H1 (cell line): ENCODE measurements around the gene SPG11. TPM values are rescaled to one million over a fixed set of nuclear protein-coding genes. Genes with fewer than 3 reads are reported as not detected.

Source experiments
- CTCF ChIA-PET: fragments of 300-600 bp; sonication (Branson Sonifier 250); formaldehyde crosslinking; loops from one replicate; lab custom pipeline; 2021; ENCODE audit not compliant: partially characterized antibody; lab: Charles Lee
- POLR2A ChIA-PET: fragments of 300-600 bp; sonication (Branson Sonifier 250); formaldehyde crosslinking; loops from one replicate; lab custom pipeline; 2021; ENCODE audit warnings: inconsistent platforms; ENCODE audit not compliant: partially characterized antibody; lab: Charles Lee
- DNase-seq, 2 experiments: peaks; one replicate each; pipeline versions ENCODE4 v3.0.0 to v3.0.0-alpha.2; 2010 to 2022; ENCODE audit warnings: low spot score in 2 of 2, low read depth in 1 of 2, mixed read lengths in 1 of 2
- FAIRE-seq: peaks from 2 replicates; lab custom pipeline; 2011; peaks lifted over from hg19 to GRCh38; lab: Jason Lieb, UNC
- H2AFZ ChIP-seq: 2 replicates; pipeline ENCODE4 v1.8.1; 2012; ENCODE audit warnings: low read length, inconsistent platforms
- H2AK5ac ChIP-seq: 2 replicates; pipeline ENCODE4 v1.6.1; 2013; ENCODE audit warnings: low read depth, low read length
- H2BK120ac ChIP-seq: replicated peaks from 2 replicates; pipeline ENCODE3; 2013; ENCODE audit warnings: low read depth, low read length, inconsistent platforms
- H2BK12ac ChIP-seq: 2 replicates; pipeline ENCODE4 v1.6.1; 2013; ENCODE audit warnings: low read depth, low read length
- H2BK15ac ChIP-seq: 2 replicates; pipeline ENCODE4 v1.6.1; 2013; ENCODE audit warnings: low read length
- H2BK20ac ChIP-seq: 2 replicates; pipeline ENCODE4 v1.6.1; 2013; ENCODE audit warnings: low read length
- H2BK5ac ChIP-seq: 2 replicates; pipeline ENCODE4 v1.6.1; 2013; ENCODE audit warnings: low read depth, low read length
- H3K14ac ChIP-seq: 2 replicates; pipeline ENCODE4 v1.6.1; 2013; ENCODE audit warnings: inconsistent platforms; ENCODE audit not compliant: insufficient read length
- H3K18ac ChIP-seq: 2 replicates; pipeline ENCODE4 v1.6.1; 2013; ENCODE audit warnings: low read length; ENCODE audit errors: extremely low read depth
- H3K23ac ChIP-seq: 2 replicates; pipeline ENCODE4 v1.6.1; 2013; ENCODE audit warnings: inconsistent platforms; ENCODE audit not compliant: insufficient read length
- H3K23me2 ChIP-seq: 2 replicates; pipeline ENCODE4 v1.6.1; 2013; ENCODE audit warnings: low read depth, low read length
- H3K27ac ChIP-seq: 2 replicates; pipeline ENCODE4 v1.6.1; 2011; ENCODE audit warnings: low read depth, low read length, inconsistent platforms
- H3K27me3 ChIP-seq, 4 experiments: replicated peaks in 1 of 4; 1 replicate in 1 of 4; 2 replicates in 3 of 4; pipeline versions ENCODE4 v1.6.1 to v1.8.1; 2011 to 2013; ENCODE audit warnings: low read length in 3 of 4, mild to moderate bottlenecking in 3 of 4, inconsistent platforms in 2 of 4, mixed read lengths in 2 of 4, moderate library complexity in 1 of 4; ENCODE audit not compliant: control insufficient read depth in 3 of 4, insufficient read depth in 3 of 4; ENCODE audit errors: extremely low read depth in 1 of 4
- H3K36me3 ChIP-seq, 4 experiments: 2 replicates each; pipeline versions ENCODE4 v1.6.1 to v1.8.1; 2011 to 2013; ENCODE audit warnings: mild to moderate bottlenecking in 4 of 4, low read length in 3 of 4, moderate library complexity in 2 of 4, control low read depth in 1 of 4, inconsistent platforms in 1 of 4; ENCODE audit not compliant: insufficient read depth in 4 of 4, control insufficient read depth in 2 of 4
- H3K4ac ChIP-seq: replicated peaks from 2 replicates; pipeline ENCODE3; 2013; ENCODE audit warnings: low read length, low read depth, mixed read lengths, inconsistent platforms; ENCODE audit not compliant: insufficient read length
- H3K4me1 ChIP-seq, 4 experiments: replicated peaks in 1 of 4; 1 replicate in 1 of 4; 2 replicates in 3 of 4; pipeline versions ENCODE4 v1.6.1 to v1.8.1; 2011 to 2013; ENCODE audit warnings: low read length in 3 of 4, inconsistent platforms in 2 of 4, mixed read lengths in 1 of 4; ENCODE audit not compliant: insufficient read depth in 4 of 4, control insufficient read depth in 3 of 4
- H3K4me2 ChIP-seq, 2 experiments: 2 replicates each; pipeline versions ENCODE4 v1.6.1 to v1.8.1; 2011 to 2013; ENCODE audit warnings: low read depth in 2 of 2, low read length in 2 of 2, control low read depth in 1 of 2, inconsistent platforms in 1 of 2, mild to moderate bottlenecking in 1 of 2; ENCODE audit not compliant: insufficient read depth in 1 of 2
- H3K4me3 ChIP-seq, 4 experiments: fragments of 200-600, 300-600 bp in 1 of 4; sonication (generic), shearing (Covaris generic), sonication (Bioruptor Twin) in 1 of 4; 2 replicates each; pipeline versions ENCODE4 v1.5.1 to v1.8.1; 2011 to 2016; ENCODE audit warnings: low read length in 4 of 4, low read depth in 3 of 4, control low read depth in 2 of 4, inconsistent platforms in 2 of 4, mild to moderate bottlenecking in 2 of 4, mixed read lengths in 1 of 4, moderate library complexity in 1 of 4; ENCODE audit not compliant: insufficient read depth in 2 of 4; ENCODE audit errors: extremely low read depth in 1 of 4
- H3K56ac ChIP-seq: replicated peaks from 2 replicates; pipeline ENCODE3; 2013; ENCODE audit warnings: low read depth, mild to moderate bottlenecking, mixed read lengths, low read length, inconsistent platforms; ENCODE audit not compliant: insufficient read length
- H3K79me1 ChIP-seq: 2 replicates; pipeline ENCODE4 v1.6.1; 2013; ENCODE audit warnings: low read depth, low read length, control low read depth
- H3K79me2 ChIP-seq, 2 experiments: 2 replicates each; pipeline versions ENCODE4 v1.6.1 to v1.8.1; 2012 to 2013; ENCODE audit warnings: low read length in 2 of 2, mild to moderate bottlenecking in 2 of 2, inconsistent platforms in 1 of 2; ENCODE audit not compliant: insufficient read depth in 2 of 2, control insufficient read depth in 1 of 2
- H3K9ac ChIP-seq, 4 experiments: replicated peaks in 1 of 4; 1 replicate in 1 of 4; 2 replicates in 3 of 4; pipeline versions ENCODE4 v1.6.1 to v1.8.1; 2011 to 2013; ENCODE audit warnings: low read depth in 3 of 4, low read length in 3 of 4, control low read depth in 2 of 4, mild to moderate bottlenecking in 2 of 4, moderate library complexity in 2 of 4, inconsistent platforms in 1 of 4; ENCODE audit errors: extremely low read depth in 1 of 4
- H3K9me3 ChIP-seq, 2 experiments: 2 replicates each; pipeline versions ENCODE4 v1.6.1 to v1.8.1; 2012 to 2013; ENCODE audit warnings: mild to moderate bottlenecking in 2 of 2, moderate library complexity in 2 of 2, control low read depth in 1 of 2, inconsistent platforms in 1 of 2, low read depth in 1 of 2, low read length in 1 of 2, mixed read lengths in 1 of 2; ENCODE audit not compliant: insufficient read depth in 2 of 2
- H4K20me1 ChIP-seq, 2 experiments: replicated peaks in 1 of 2; 2 replicates each; pipeline versions ENCODE3 to v1.8.1; 2011 to 2013; ENCODE audit warnings: inconsistent platforms in 2 of 2, low read length in 2 of 2, mild to moderate bottlenecking in 1 of 2; ENCODE audit not compliant: insufficient read depth in 2 of 2, control insufficient read depth in 1 of 2
- H4K5ac ChIP-seq: 2 replicates; pipeline ENCODE4 v1.6.1; 2013; ENCODE audit warnings: low read length, low read depth, mixed read lengths, inconsistent platforms; ENCODE audit not compliant: insufficient read length
- H4K8ac ChIP-seq: 2 replicates; pipeline ENCODE4 v1.8.0; 2013; ENCODE audit warnings: mild to moderate bottlenecking, moderate library complexity, low read length, inconsistent platforms; ENCODE audit not compliant: insufficient read depth; ENCODE audit errors: extremely low read depth
- H4K91ac ChIP-seq: replicated peaks from 2 replicates; pipeline ENCODE3; 2013; ENCODE audit warnings: low read length, mixed read lengths, inconsistent platforms; ENCODE audit not compliant: insufficient read length
- CTBP2 ChIP-seq: IDR thresholded peaks from 2 replicates; pipeline ENCODE4 v1.7.0; 2011; ENCODE audit warnings: borderline replicate concordance, mild to moderate bottlenecking, moderate library complexity, mixed read lengths, low read length; ENCODE audit not compliant: insufficient read depth, insufficient read length
- CTCF ChIP-seq, 3 experiments: IDR thresholded peaks; 1 replicate in 2 of 3; 2 replicates in 1 of 3; pipeline versions ENCODE4 v1.5.1 to v1.6.1; 2011; ENCODE audit warnings: low read length in 3 of 3, mild to moderate bottlenecking in 3 of 3, inconsistent platforms in 2 of 3, low read depth in 1 of 3, moderate library complexity in 1 of 3; ENCODE audit not compliant: insufficient read depth in 1 of 3; ENCODE audit errors: control extremely low read depth in 1 of 3
- EGR1 ChIP-seq: IDR thresholded peaks from 2 replicates; pipeline ENCODE4 v1.6.1; 2011; ENCODE audit warnings: low read depth, low read length, borderline replicate concordance
- JUN ChIP-seq: IDR thresholded peaks from 2 replicates; pipeline ENCODE4 v1.6.1; 2011; ENCODE audit warnings: low read depth, mild to moderate bottlenecking, improper control_type of control experiment, low read length
- MAFK ChIP-seq: IDR thresholded peaks from 2 replicates; pipeline ENCODE4 v1.6.1; 2012; ENCODE audit warnings: low read depth, mild to moderate bottlenecking, improper control_type of control experiment, low read length
- NRF1 ChIP-seq: IDR thresholded peaks from 2 replicates; pipeline ENCODE4 v1.6.1; 2011; ENCODE audit warnings: mild to moderate bottlenecking, low read depth, low read length, improper control_type of control experiment
- POLR2AphosphoS5 ChIP-seq: IDR thresholded peaks from 2 replicates; pipeline ENCODE4 v1.6.1; 2011; ENCODE audit warnings: low read depth, low read length
- RXRA ChIP-seq: IDR thresholded peaks from 2 replicates; pipeline ENCODE4 v1.6.1; 2011; ENCODE audit warnings: low read depth, mild to moderate bottlenecking, low read length, moderate library complexity; ENCODE audit not compliant: insufficient read depth
- TCF12 ChIP-seq: IDR thresholded peaks from 2 replicates; pipeline ENCODE4 v1.6.1; 2011; ENCODE audit warnings: low read depth, mild to moderate bottlenecking, low read length
- TEAD4 ChIP-seq: IDR thresholded peaks from 2 replicates; pipeline ENCODE4 v1.6.1; 2012; ENCODE audit warnings: low read depth, low read length, inconsistent platforms, mixed read lengths
- YY1 ChIP-seq: IDR thresholded peaks from 2 replicates; pipeline ENCODE4 v1.6.1; 2011; ENCODE audit warnings: low read depth, mild to moderate bottlenecking, low read length
- WGBS, 2 experiments: shearing (Covaris generic) in 1 of 2; methylation state at CpG; one replicate each; pipeline versions ENCODE4 v1.1.6 to v1.1.7; 2013 to 2015; ENCODE audit warnings: low lambda C conversion rate in 2 of 2, mixed read lengths in 2 of 2, inconsistent platforms in 1 of 2, low coverage in 1 of 2, missing lambda C conversion rate in 1 of 2; ENCODE audit not compliant: insufficient replicate concordance in 2 of 2, insufficient coverage in 1 of 2, insufficient read length in 1 of 2; ENCODE audit errors: extremely low coverage in 1 of 2, missing lambda C conversion rate in 1 of 2; 5-methylcytosine and 5-hydroxymethylcytosine counted together
- polyA plus RNA-seq, 7 experiments: library from polyadenylated mRNA; depleted of rRNA in 3 of 7; stranded (reverse) in 5 of 7; unstranded in 2 of 7; fragments of >200 nt in 5 of 7; fragments of 200-250 nt in 2 of 7; gene quantifications; 1 replicate in 5 of 7; 2 replicates in 1 of 7; 4 replicates in 1 of 7; pipeline versions ENCODE4 v1.2.1 to v1.2.3, GENCODE V29; 2011 to 2013; ENCODE audit warnings: missing spikeins in 2 of 7, mixed read lengths in 2 of 7
- total RNA-seq: library from RNA; stranded (reverse); fragmentation: NEBNext Ultra II Directional; extraction: Animal tissue kit (Norgen Biotek cat#: 25700); gene quantifications from 2 replicates; pipeline ENCODE4 v1.2.1, GENCODE V29; 2021
- TF ChIP-seq, protein P1 (sequence below): IDR thresholded peaks from 2 replicates; pipeline ENCODE4 v1.6.1; 2011; ENCODE audit warnings: low read depth, mild to moderate bottlenecking, low read length; ENCODE audit not compliant: insufficient read depth

SPG11 gene
- total and polyA plus RNA-seq, 2 of the 8 experiments (the other 6 are each of a cell fraction or from before 2014, with no cell fraction given): 37.1 to 38.6 TPM

- CTCF ChIA-PET: interaction anchor here (1.1 kb wide), 1 partner anchor 118 kb away, joined by 4 read pairs; no protein-coding TSS in a partner anchor
- TF ChIP-seq YY1 (no peak), NRF1 (no peak), EGR1 (no peak), POLR2AphosphoS5 (no peak), RXRA (no peak), CTBP2 (no peak), TCF12 (no peak), CTCF (IDR thresholded peaks at IDR 0.05; ENCODE audit: control extremely low read depth in 1 of 3, insufficient read depth in 1 of 3, low read depth in 1 of 3, low read length in 3 of 3) (no peak), MAFK (no peak), TEAD4 (no peak), JUN (no peak)
- TF ChIP-seq, protein P1, sequence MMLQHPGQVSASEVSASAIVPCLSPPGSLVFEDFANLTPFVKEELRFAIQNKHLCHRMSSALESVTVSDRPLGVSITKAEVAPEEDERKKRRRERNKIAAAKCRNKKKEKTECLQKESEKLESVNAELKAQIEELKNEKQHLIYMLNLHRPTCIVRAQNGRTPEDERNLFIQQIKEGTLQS: no peak
These were observed 43.4 kb downstream of the SPG11 start for GRCh38 chr15:44620081-44620480.

More at GRCh38 chr15:44620081-44620480, 43.4 kb downstream of the SPG11 start:
- Histone ChIP-seq H3K4ac (no peak overlapping the region), H3K9me3 (no peaks in the 10 kb centered on the region), H2BK5ac (no peak overlapping the region), H4K91ac (no peak overlapping the region), H3K79me2 (no peaks in the 10 kb centered on the region), H3K36me3 (peaks cover 0 to 26% (median 5%) of the 10 kb centered on the region in 4 experiments; a peak in 5 of 8 replicates), H3K18ac (no peak overlapping the region), H2BK15ac (no peak overlapping the region), H2BK120ac (no peak overlapping the region), H4K8ac (no peak overlapping the region), H3K56ac (no peak overlapping the region), H3K79me1 (no peaks in the 10 kb centered on the region), H3K4me3 (no peak overlapping the region), H2AK5ac (no peak overlapping the region), H2BK12ac (no peak overlapping the region), H3K14ac (no peak overlapping the region), H3K9ac (no peak overlapping the region), H3K4me1 (no peaks in the 10 kb centered on the region), H3K27me3 (no peaks in the 10 kb centered on the region), H3K23ac (no peak overlapping the region), H3K23me2 (no peaks in the 10 kb centered on the region), H3K4me2 (no peak overlapping the region), H4K20me1 (no peaks in the 10 kb centered on the region), H4K5ac (no peak overlapping the region), H3K27ac (no peak overlapping the region), H2AFZ (no peak overlapping the region), H2BK20ac (no peak overlapping the region)
- POLR2A ChIA-PET: no interaction called here
- FAIRE-seq: no peak
- DNase-seq: no peak
- WGBS, 2 experiments: 92% methylated on average over 1 of the region's 1 CpG; no CpG with 5 or more reads in 1 of the 2 experiments
